Measurements from ENCODE around the gene AGBL1.

AGBL1 gene

DNA sequence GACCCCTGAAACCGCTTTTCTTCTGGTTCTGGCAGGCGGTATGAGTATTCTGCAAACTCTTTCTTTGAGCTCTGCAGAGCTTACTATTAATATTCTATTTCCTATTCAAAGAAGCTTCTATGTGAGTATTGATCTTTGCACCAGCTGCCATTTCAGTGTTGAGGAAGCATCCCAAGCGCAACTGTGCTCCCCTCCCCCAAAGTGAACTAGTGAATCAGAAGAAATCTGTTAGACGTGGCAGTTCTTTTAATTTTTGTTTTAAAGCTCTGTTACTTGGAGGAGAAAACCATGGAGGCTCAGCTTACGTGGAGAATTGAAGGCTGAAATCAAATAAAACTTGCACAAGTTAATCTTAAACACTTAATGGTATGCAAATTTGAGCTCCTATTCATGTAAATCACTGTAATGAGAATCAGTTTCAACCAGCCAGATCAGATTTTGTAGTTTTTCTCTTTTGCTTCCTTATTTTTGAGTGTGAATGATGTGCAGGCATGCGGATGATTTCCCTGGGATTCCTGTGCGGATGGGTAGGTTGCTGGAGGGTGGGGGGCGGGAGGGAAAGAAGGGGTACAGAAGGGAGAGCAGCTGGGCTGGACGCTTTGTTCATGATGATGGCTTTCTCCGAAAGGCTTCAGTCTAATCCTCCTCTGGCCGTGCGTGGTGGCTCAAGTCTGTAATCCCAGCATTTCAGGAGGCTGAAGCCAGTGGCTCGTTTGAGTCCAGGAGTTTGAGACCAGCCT lies 16.1 kb upstream of the AGBL1 start:
- H3K4me1 Mint-ChIP-seq = no peaks in the 10 kb centered on the region

DNA sequence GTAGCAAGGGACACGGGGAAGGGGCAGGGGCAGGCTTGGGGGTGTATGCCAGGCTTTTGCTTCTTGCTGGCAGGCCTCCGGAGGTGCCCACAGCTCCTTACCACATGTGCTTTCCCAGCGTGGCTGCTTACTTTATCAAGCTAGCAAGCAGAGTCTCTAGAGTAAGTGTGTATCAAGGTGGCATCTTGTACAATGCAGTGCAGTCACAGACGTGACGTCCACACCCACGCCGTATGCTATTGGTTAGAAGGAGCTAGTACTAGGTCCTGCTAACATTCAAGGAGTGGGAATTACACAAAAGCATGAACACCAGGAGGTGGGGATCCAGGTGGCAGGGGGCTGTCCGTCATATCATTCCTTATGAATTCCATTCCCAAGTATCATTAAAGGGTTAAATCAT lies 15.3 kb upstream of the AGBL1 start:
- H3K27me3 Mint-ChIP-seq = no peaks in the 10 kb centered on the region
- no peak for DNase-seq
- CTCF ChIA-PET = no interaction called here
- no peaks in the 10 kb centered on the region for H3K4me1 Mint-ChIP-seq
- H3K9me3 Mint-ChIP-seq = no peaks in the 10 kb centered on the region
- no peak overlapping the region for H3K4me3 Mint-ChIP-seq
- no peaks in the 10 kb centered on the region for H3K36me3 Mint-ChIP-seq
- no peak overlapping the region for H3K27ac Mint-ChIP-seq

More for the DNA sequence above, 16.1 kb upstream of the AGBL1 start:
- DNase-seq = no peak
- H3K9me3 Mint-ChIP-seq = no peaks in the 10 kb centered on the region
- no peaks in the 10 kb centered on the region for H3K36me3 Mint-ChIP-seq
- CTCF ChIA-PET = no interaction called here
- no peak overlapping the region for H3K4me3 Mint-ChIP-seq
- no peaks in the 10 kb centered on the region for H3K27me3 Mint-ChIP-seq
- H3K27ac Mint-ChIP-seq = no peak overlapping the region

DNA sequence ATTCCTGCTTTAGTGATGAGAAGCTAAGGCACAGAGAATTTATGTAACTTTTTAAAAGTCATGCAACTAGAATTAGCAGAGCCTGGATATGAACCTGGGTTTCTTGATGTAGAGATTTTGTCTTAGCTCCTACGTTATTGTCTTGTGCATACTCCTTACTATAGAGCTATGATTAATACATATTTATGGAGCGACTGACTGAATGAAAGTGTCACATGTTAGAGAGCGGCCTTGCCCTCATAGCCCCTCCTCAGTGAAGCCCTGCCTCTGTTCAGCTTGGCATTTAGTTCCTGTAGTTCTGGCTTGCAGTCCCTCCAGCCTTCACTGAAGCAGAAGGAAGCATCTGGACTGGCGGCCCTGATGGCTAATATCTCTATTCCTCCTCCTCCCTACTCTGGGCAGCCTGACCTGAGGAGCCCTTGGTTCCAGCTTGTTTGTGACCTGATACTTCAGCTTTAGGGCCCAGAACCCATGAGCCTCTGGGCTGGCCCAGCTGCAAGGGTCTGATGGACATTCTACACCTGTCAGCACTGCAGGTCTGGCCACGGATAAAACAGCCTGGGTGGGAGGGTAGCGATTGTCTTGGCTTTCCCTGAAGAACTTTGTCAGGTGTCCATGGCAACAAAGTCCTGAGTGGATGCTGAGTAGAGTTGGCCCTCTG lies 13.4 kb upstream of the AGBL1 start:
- CTCF ChIA-PET = no interaction called here
- Mint-ChIP-seq H3K27ac (no peak overlapping the region), H3K9me3 (no peaks in the 10 kb centered on the region), H3K4me1 (no peaks in the 10 kb centered on the region), H3K36me3 (no peaks in the 10 kb centered on the region), H3K4me3 (no peak overlapping the region), H3K27me3 (no peaks in the 10 kb centered on the region)
- DNase-seq = no peak

GRCh38 chr15:86073281-86073680 lies 6.4 kb upstream of the AGBL1 start:
- H3K4me3 Mint-ChIP-seq = no peak overlapping the region
- no peak overlapping the region for H3K27ac Mint-ChIP-seq
- H3K27me3 Mint-ChIP-seq = peaks cover 4% of the 10 kb centered on the region
- DNase-seq = no peak
- H3K4me1 Mint-ChIP-seq = no peaks in the 10 kb centered on the region
- no peaks in the 10 kb centered on the region for H3K36me3 Mint-ChIP-seq
- no peaks in the 10 kb centered on the region for H3K9me3 Mint-ChIP-seq
- CTCF ChIA-PET = no interaction called here

- CTCF ChIA-PET = no interaction called here
- no peak for DNase-seq
- Mint-ChIP-seq H3K27me3 (peaks cover 4% of the 10 kb centered on the region), H3K4me1 (no peaks in the 10 kb centered on the region), H3K9me3 (no peaks in the 10 kb centered on the region), H3K27ac (no peak overlapping the region), H3K36me3 (no peaks in the 10 kb centered on the region), H3K4me3 (no peak overlapping the region)
Observed at GRCh38 chr15:86076468-86076867, 3.2 kb upstream of the AGBL1 start.

DNA sequence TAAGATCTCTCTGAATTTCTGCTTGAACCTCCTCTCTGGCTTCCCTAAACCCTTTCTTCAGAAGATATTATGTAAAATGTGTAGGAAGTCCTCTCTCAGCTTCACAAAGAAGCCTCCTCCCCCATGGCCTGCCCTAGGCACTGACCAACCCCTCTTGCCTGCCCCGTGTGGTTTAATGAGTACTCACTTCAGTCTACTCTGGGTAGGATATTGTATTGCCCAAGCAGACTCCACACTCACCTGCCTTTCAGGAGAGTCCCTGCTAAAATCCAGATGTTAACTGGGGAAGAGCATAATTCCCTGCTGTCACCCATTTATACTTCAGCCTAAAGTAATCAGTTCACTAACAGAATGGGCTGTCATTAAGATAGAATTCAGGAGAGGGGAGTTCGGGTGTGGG lies 2.6 kb upstream of the AGBL1 start:
- no peak for DNase-seq

DNA sequence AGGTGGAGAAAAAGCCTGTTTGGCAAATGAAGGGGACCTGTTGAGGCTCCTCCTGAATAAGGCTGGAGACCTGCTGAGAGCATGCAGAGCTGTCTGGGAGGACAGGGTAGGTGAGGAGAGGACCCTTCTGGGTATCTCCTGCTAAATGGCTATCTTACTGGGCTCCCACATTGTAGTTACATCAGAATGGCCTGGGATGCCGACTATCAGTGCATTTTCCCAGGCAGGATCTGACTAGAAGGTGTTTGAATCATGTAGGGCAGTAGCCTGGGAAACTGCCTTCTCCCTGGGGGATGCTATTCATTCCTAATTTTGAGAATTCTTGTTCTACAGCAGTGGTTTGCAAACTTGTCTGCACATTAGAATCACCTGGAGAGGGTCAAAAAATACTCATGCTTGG lies 631 bp downstream of the AGBL1 start:
- Mint-ChIP-seq H3K36me3 (no peaks in the 10 kb centered on the region), H3K27ac (no peak overlapping the region), H3K4me3 (no peak overlapping the region), H3K9me3 (no peaks in the 10 kb centered on the region), H3K27me3 (peaks cover 11% of the 10 kb centered on the region), H3K4me1 (no peaks in the 10 kb centered on the region)
- no peak for DNase-seq
- CTCF ChIA-PET = no interaction called here

More for the DNA sequence above, 2.6 kb upstream of the AGBL1 start:
- no peaks in the 10 kb centered on the region for H3K36me3 Mint-ChIP-seq
- H3K4me3 Mint-ChIP-seq = no peak overlapping the region
- CTCF ChIA-PET = no interaction called here
- H3K27ac Mint-ChIP-seq = no peak overlapping the region
- peaks cover 4% of the 10 kb centered on the region for H3K27me3 Mint-ChIP-seq
- H3K9me3 Mint-ChIP-seq = no peaks in the 10 kb centered on the region
- H3K4me1 Mint-ChIP-seq = no peaks in the 10 kb centered on the region

- H3K4me1 Mint-ChIP-seq = no peaks in the 10 kb centered on the region
- no peak overlapping the region for H3K4me3 Mint-ChIP-seq
- H3K27me3 Mint-ChIP-seq = peaks cover 14% of the 10 kb centered on the region
- no peak for DNase-seq
- CTCF ChIA-PET = interaction anchor here (1.3 kb wide), 1 partner anchor 11 kb away, joined by 4 read pairs; no protein-coding TSS in a partner anchor
- H3K27ac Mint-ChIP-seq = no peak overlapping the region
- H3K36me3 Mint-ChIP-seq = no peaks in the 10 kb centered on the region
- H3K9me3 Mint-ChIP-seq = no peaks in the 10 kb centered on the region
Observed at GRCh38 chr15:86082619-86083380, 3.1 kb downstream of the AGBL1 start.

DNA sequence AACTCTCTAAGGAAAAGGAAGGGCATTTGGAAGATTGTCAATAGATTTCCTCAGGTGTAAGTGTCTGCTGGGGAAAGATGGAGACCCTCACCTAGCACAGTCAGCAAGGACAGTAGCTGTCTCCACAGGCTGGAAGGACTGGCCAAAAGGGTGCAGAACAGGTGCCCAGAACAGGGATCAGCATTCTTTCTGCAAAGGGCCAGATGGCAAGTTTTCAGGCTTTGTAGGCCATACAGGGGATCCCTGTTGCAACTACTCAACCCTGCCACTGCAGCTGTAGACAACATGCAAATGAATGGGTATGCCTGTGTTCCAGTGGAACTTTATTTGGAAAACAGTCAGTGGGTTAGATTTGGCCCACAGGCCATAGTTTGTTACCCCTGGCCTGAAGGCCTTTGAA lies 8.1 kb downstream of the AGBL1 start:
- CTCF ChIA-PET = no interaction called here
- DNase-seq = no peak
- Mint-ChIP-seq H3K27me3 (peaks cover 11% of the 10 kb centered on the region), H3K36me3 (no peaks in the 10 kb centered on the region), H3K4me1 (no peaks in the 10 kb centered on the region), H3K9me3 (no peaks in the 10 kb centered on the region), H3K4me3 (no peak overlapping the region), H3K27ac (no peak overlapping the region)

DNA sequence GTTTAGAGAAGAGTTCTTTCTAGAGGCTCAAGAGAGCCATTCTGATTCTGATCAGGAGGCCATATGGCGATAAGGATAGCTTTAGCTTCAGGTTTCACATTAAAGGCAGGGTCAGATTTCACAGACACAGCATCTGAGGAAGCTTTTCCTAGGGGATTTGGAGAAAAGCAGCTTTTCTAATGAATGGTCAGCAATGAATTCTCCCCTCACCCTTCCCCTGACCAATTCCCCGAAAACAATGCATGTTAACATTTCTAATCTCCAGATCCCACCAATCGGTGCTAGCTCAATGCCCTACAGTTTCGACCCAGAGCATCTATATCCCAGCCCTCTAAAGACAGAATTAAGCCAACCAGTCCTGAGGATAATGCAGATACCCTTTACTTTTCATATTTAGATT lies 9.8 kb downstream of the AGBL1 start:
- peaks cover 4% of the 10 kb centered on the region for H3K27me3 Mint-ChIP-seq
- no peak overlapping the region for H3K27ac Mint-ChIP-seq
- CTCF ChIA-PET = no interaction called here
- H3K4me3 Mint-ChIP-seq = no peak overlapping the region
- H3K4me1 Mint-ChIP-seq = no peaks in the 10 kb centered on the region
- DNase-seq = no peak
- no peaks in the 10 kb centered on the region for H3K36me3 Mint-ChIP-seq
- H3K9me3 Mint-ChIP-seq = no peaks in the 10 kb centered on the region

GRCh38 chr15:86101818-86102217 lies 22.1 kb downstream of the AGBL1 start:
- no peaks in the 10 kb centered on the region for H3K36me3 Mint-ChIP-seq
- no peak overlapping the region for H3K27ac Mint-ChIP-seq
- no peaks in the 10 kb centered on the region for H3K27me3 Mint-ChIP-seq
- CTCF ChIA-PET = no interaction called here
- no peak for DNase-seq
- no peaks in the 10 kb centered on the region for H3K4me1 Mint-ChIP-seq
- H3K4me3 Mint-ChIP-seq = no peak overlapping the region
- H3K9me3 Mint-ChIP-seq = no peaks in the 10 kb centered on the region

- no peak for DNase-seq
- H3K4me1 Mint-ChIP-seq = no peaks in the 10 kb centered on the region
- H3K9me3 Mint-ChIP-seq = no peaks in the 10 kb centered on the region
- H3K36me3 Mint-ChIP-seq = no peaks in the 10 kb centered on the region
- no peaks in the 10 kb centered on the region for H3K27me3 Mint-ChIP-seq
- no peak overlapping the region for H3K4me3 Mint-ChIP-seq
- CTCF ChIA-PET = no interaction called here
- no peak overlapping the region for H3K27ac Mint-ChIP-seq
Observed at GRCh38 chr15:86103825-86104224, 24.2 kb downstream of the AGBL1 start.

GRCh38 chr15:86106306-86106705 lies 26.6 kb downstream of the AGBL1 start:
- Mint-ChIP-seq H3K27ac (no peak overlapping the region), H3K36me3 (no peaks in the 10 kb centered on the region), H3K9me3 (no peaks in the 10 kb centered on the region), H3K4me1 (no peaks in the 10 kb centered on the region), H3K4me3 (no peak overlapping the region), H3K27me3 (no peaks in the 10 kb centered on the region)
- DNase-seq = no peak
- CTCF ChIA-PET = no interaction called here

GRCh38 chr15:86115145-86115801 lies 35.6 kb downstream of the AGBL1 start:
- Mint-ChIP-seq H3K4me3 (no peak overlapping the region), H3K27me3 (no peaks in the 10 kb centered on the region), H3K9me3 (no peaks in the 10 kb centered on the region), H3K36me3 (no peaks in the 10 kb centered on the region), H3K27ac (no peak overlapping the region), H3K4me1 (no peaks in the 10 kb centered on the region)
- CTCF ChIA-PET = no interaction called here
- no peak for DNase-seq
